HG03565 (cell line): ENCODE measurements around the gene MAGI1.
"Not testable (repeated sequence)": the region's sequence is repeated elsewhere in the genome, so short reads cannot be mapped to it uniquely, and the experiment has no call there.

Source experiments
- ATAC-seq: cut with Tn5 transposase; IDR thresholded peaks from one replicate; pipeline ENCODE4 v1.9.1; 2021; ENCODE audit warnings: mild to moderate bottlenecking, moderate library complexity; ENCODE audit not compliant: unreplicated experiment

Gene MAGI1

DNA sequence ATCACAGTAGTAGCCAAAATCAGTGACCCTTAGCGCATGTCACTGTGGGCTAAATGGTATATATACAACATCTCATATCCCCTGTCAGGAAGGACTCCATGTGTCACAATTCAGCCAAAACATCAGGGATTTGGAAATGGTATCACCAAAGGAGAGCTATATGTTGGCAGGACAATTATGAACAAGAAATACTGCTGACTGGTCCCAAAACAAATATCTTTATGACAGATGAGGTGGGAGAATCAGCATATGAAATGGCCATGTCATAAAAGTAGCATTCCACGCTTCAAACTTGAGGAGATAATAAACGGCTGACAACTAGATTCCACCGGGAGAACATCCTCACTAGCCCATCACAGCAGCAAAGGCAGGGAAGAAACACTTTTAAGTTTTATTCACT, 158.4 kb downstream of the MAGI1 start:
- ATAC-seq: no peak

GRCh38 chr3:65879372-65879771, 159.3 kb downstream of the MAGI1 start:
- ATAC-seq: no peak

- no peak for ATAC-seq
Measured at GRCh38 chr3:65878831-65879230, 159.9 kb downstream of the MAGI1 start.

DNA sequence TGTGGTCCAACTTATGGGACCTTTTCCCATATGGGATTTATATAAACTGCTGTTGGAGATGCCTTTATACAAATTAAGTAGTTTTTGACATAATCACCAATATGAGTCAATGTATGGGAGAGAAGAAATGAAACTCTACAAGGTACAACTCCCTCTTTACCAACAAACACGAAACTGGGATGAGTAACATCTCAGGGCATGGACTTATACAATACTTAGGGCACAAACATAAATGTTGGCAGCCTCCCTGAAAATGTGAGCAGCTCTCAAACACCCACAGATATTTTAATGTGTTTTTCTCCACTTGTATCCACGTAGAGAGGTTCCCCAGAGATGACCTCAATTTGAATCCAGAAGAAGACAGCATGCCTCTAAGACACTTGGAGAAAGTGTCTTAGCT, 161.6 kb downstream of the MAGI1 start:
- ATAC-seq: no peak

DNA sequence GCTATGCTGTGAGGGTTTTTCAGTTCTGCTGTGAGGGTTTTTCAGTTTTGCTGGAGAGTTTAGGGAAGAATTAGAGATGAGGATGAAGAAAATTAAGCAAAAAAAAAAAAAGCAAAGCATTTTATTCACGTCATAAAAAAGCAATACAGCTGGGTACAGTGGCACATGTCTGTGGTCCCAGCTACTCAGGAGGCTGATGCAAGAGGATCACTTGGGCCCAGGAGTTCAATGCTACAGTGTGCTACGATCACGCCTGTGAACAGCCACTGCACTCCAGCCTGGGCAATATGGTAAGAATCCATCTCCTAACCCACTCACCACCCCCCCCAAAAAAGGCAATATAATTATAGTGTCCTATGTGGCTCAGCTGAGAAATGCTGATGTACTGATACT, 162.7 kb downstream of the MAGI1 start:
- no peak for ATAC-seq

DNA sequence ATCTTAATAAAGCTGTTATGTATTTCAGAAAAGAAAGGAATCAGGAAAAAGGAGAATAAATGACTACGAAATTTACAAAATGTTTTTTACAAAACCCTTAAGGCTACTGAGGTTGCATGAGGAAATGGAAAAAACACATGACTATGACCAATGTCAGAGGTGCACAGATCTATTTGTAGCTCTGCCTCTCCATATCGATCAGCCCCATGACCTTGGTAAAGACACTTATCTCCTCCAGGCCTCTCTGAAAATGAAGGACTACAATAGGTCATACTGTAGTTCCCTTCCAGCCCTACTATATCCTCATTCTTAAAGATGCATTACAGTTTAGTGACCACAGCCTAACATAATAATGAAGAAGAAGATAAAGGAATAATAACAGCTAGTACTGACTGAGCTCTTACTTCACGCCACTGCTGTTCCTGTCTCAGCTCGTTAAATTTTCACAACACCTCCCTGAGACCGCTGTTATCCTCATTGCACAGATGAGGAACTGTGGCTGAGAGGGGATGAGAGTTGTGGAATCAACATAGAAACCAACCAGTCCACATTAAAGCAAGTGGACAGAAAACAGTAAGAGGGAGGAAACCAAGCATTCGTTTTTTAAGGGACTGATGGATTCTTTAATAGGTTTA, 163.2 kb downstream of the MAGI1 start:
- ATAC-seq: no peak

- no peak for ATAC-seq
Measured at GRCh38 chr3:65873869-65874268, 164.8 kb downstream of the MAGI1 start.

- no peak for ATAC-seq
Measured at GRCh38 chr3:65873028-65873427, 165.7 kb downstream of the MAGI1 start.

- no peak for ATAC-seq
Measured at GRCh38 chr3:65871305-65872141, 167.2 kb downstream of the MAGI1 start.

GRCh38 chr3:65869798-65870197, 168.9 kb downstream of the MAGI1 start:
- ATAC-seq: no peak

DNA sequence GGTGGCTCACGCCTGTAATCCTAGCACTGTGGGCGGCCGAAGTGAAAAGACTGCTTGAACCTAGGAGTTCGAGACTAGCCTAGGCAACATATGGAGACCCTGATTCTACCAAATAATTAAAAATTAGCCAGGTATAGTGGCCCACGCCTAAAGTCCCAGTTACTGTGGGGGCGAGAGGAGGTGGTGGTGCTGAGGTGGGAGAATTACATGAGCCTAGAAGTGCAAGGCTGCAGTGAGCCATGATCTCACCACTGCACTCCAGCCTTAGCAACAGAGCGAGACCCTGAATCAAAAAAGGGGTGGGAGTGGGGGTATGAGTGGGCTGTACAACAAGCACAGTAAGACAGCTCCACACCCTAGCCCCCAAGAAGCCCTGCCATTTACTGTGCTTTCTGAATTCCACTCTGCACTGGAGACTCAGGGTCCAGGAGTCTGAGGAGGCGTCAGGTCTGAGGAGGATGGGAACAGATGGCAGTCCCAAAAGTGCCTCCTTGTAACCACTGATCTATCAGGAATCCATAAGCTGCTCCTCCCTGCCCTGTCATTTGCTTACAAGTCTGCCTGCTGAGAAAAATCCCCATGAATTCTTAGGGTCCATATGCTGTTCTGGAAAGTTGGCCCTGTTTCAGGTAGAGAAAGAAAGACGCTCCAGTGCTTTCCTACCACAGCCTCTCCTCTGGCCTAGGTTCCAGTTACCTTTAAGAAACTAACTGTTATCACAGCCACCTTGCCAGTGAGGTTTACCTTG, 171.1 kb downstream of the MAGI1 start:
- no peak for ATAC-seq

DNA sequence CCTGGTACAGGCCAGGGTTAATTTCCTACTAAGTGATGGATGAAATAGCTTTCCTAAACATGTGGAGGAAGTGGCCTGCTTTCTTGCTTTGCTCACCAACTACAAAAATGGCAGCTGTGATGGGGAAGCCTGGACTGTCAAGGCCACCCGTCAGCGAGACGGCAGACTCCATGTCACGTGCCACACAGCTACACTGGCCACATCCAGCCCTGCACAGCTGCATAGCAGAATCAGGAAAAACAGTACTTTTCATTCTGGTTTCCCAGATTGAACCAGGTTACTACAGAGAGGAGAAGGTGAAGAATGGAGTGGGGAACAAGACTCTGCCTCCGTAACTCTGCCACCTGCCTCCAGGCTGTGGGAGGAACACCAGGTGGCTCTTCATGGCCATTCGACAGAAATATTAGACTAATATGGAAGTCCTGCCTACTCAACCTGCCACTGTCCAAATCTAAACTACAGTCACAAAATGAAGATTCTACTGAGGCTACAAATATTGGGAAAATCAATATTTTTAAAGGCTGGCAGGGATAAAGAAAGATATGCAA, 174.3 kb downstream of the MAGI1 start:
- ATAC-seq: no peak

DNA sequence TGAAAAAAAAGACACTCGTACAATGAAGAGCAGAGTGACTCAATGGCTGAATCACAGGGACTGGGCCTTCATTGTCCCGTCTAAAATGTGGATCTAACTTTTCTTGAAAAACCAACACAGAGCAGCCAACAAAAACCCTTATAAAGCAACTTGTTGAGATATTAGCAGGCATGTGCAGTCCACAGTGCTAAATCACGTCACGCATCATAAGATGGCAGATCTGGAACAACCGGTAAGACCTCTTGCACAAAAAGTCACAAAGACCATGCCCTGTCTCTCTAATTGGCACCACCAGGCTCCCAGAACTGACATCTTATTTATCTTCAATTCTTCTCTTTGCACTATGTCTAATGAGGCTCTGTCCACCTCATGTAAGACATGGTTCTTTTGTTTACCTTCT, 177.0 kb downstream of the MAGI1 start:
- no peak for ATAC-seq

DNA sequence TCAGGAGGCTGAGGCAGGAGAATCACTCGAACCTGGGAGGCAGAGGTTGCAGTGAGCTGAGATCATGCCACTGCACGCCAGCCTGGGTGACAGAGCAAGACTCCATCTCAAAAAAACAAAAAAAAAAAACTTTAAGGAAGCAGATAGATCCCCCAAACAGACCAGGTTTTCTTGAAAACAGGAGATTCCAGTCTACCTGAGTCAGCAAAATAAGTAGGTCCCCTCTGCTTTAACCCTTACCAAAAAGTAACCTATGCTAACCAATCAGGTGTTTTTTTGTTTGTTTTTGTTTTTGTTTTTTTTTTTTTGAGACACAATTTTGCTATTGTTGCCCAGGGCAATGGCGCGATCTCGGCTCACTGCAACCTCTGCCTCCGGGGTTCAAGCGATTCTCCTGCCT, 179.1 kb downstream of the MAGI1 start:
- ATAC-seq: not testable (repeated sequence)

- no peak for ATAC-seq
Measured at GRCh38 chr3:65858749-65859148, 180.0 kb downstream of the MAGI1 start.

DNA sequence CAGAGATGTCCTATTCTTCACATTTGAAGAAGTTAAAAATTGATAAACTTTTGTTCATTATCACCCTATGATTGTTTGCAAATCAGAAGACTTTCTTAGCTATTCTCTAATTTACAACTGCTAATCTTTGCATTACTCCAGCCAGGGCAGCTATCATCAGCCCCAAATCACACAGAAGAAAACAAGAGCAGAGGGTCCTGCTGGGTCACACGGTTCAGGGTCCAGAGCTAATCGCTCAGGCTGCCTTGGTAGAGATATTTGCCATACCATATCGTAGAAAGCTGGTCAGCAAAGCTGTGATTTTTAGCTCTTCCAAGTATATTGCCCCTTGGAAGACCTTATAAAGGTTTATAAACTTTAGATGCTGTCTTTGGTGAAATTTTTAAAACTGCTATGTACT, 181.4 kb downstream of the MAGI1 start:
- no peak for ATAC-seq

DNA sequence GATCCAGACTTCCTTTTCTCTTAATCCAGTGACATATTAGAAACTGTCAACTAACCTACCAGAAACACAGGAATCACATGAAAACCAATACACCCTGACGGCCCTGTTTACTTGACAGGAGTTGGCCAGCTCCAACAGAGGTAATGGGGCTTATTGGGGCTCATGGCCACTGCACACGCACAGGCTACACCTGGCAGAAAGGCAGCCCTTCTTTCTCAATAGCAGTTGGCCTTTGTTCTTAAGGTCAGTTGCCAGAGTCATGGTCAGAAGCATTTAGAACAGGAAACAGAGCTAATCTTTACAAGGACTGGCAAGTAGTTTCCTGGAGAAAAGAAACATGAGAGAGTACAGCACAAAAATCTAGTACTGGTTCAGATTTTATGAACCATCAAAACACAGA, 181.8 kb downstream of the MAGI1 start:
- ATAC-seq: no peak

GRCh38 chr3:65855370-65856100, 183.2 kb downstream of the MAGI1 start:
- no peak for ATAC-seq

- peak; percentile 49 for ATAC-seq
Measured at GRCh38 chr3:65854606-65855304, 184.0 kb downstream of the MAGI1 start.

- ATAC-seq: no peak
Measured at GRCh38 chr3:65851827-65852226, 186.9 kb downstream of the MAGI1 start.
